Vagina (tissue), 2 donors: ENCODE results near the gene EGLN2. TPM values are rescaled to one million over a fixed set of nuclear protein-coding genes. Genes with fewer than 3 reads are reported as not detected.

Experiments
- DNase-seq, 2 donors: peaks; one replicate each; pipeline ENCODE4 v3.0.0-alpha.2; 2017; ENCODE audit errors: extremely low spot score in 2 of 2
- H3K27ac ChIP-seq: fragments of 200-600 bp; sonication (generic); one replicate; pipeline ENCODE4 v1.5.1; 2019
- H3K27me3 ChIP-seq: fragments of 200-600 bp; sonication (generic); one replicate; pipeline ENCODE4 v1.5.1; 2019
- H3K36me3 ChIP-seq, 2 donors: fragments of 200-600 bp; sonication (generic); one replicate each; pipeline ENCODE4 v1.5.1; 2017 to 2019
- H3K4me1 ChIP-seq: fragments of 200-600 bp; sonication (generic); one replicate; pipeline ENCODE4 v1.5.1; 2019
- H3K4me3 ChIP-seq, 2 donors: fragments of 200-600 bp; sonication (generic); 1 replicate in 1 of 2; 2 replicates in 1 of 2; pipeline ENCODE4 v1.5.1; 2016 to 2019
- H3K9me3 ChIP-seq: fragments of 200-600 bp; sonication (generic); one replicate; pipeline ENCODE4 v1.5.1; 2019
- CTCF ChIP-seq, 3 experiments: fragments of 450-650 bp in 2 of 3; fragments of 200-600 bp in 1 of 3; sonication (generic) in 1 of 3; IDR thresholded peaks; one replicate each; pipeline ENCODE4 v1.5.1; 2017 to 2019; ENCODE audit warnings: antibody characterized with exemption in 3 of 3, mild to moderate bottlenecking in 2 of 3, moderate library complexity in 2 of 3
- POLR2A ChIP-seq, 2 donors: fragments of 450-650 bp; IDR thresholded peaks; one replicate each; pipeline ENCODE4 v1.6.1; 2017; ENCODE audit warnings: antibody characterized with exemption in 2 of 2, mild to moderate bottlenecking in 2 of 2, moderate library complexity in 2 of 2
- POLR2AphosphoS5 ChIP-seq, 2 donors: sonication (generic); formaldehyde crosslinking; IDR thresholded peaks; one replicate each; pipeline ENCODE4 v1.9.0; 2017; ENCODE audit warnings: antibody characterized with exemption in 2 of 2, mild to moderate bottlenecking in 2 of 2, low read depth in 1 of 2; ENCODE audit not compliant: insufficient read depth in 1 of 2
- intact Hi-C: fragments of 100-400 bp; cut with DNase I; formaldehyde crosslinking; loops from one replicate; pipeline ENCODE4 v1.15.1; 2023
- total RNA-seq: library from RNA; depleted of rRNA; stranded (reverse); fragments of >200 nt; gene quantifications from one replicate; pipeline ENCODE4 v1.2.3, GENCODE V29; 2016

Gene EGLN2
- total RNA-seq, 1 donor from 2014 or later = 76.9 TPM

- intact Hi-C loops = loop anchor here (5.0 kb wide), 1 partner anchor 81 kb away; the partner anchor contains the start of genes COQ8B and ITPKC
- peak overlapping the region; percentile 73 to 95 for H3K4me3 ChIP-seq
- H3K9me3 ChIP-seq = no peaks in the 10 kb centered on the region
- TF ChIP-seq CTCF (IDR thresholded peaks at IDR 0.05) = peak in 2 of 3 experiments; percentile 18 to 48
- no peak for TF ChIP-seq POLR2AphosphoS5 (IDR thresholded peaks at IDR 0.05; ENCODE audit: insufficient read depth in 1 of 2, low read depth in 1 of 2)
- no peak for TF ChIP-seq POLR2A (IDR thresholded peaks at IDR 0.05)
- peaks cover 43% of the 10 kb centered on the region for H3K4me1 ChIP-seq
- DNase-seq = no peak
- no peaks in the 10 kb centered on the region for H3K27me3 ChIP-seq
- H3K27ac ChIP-seq = peak overlapping the region; percentile 91
- H3K36me3 ChIP-seq = peaks cover 0 to 5% of the 10 kb centered on the region in 2 donors
Observed at GRCh38 chr19:40797963-40798682, 868 bp upstream of the EGLN2 start.

GRCh38 chr19:40799558-40800338 is 757 bp downstream of the EGLN2 start:
- TF ChIP-seq POLR2A (IDR thresholded peaks at IDR 0.05) (no peak), CTCF (IDR thresholded peaks at IDR 0.05) (no peak), POLR2AphosphoS5 (IDR thresholded peaks at IDR 0.05; ENCODE audit: insufficient read depth in 1 of 2, low read depth in 1 of 2) (peak in 1 of 2 donors; percentile 27)
- intact Hi-C loops = loop anchor here (5.0 to 10.0 kb wide), 4 partner anchors 45 to 1073 kb away; partner anchors contain the start of genes ACTMAP, COQ8B, ITPKC and SNRPA
- no peaks in the 10 kb centered on the region for H3K27me3 ChIP-seq
- DNase-seq = no peak
- peaks cover 0 to 5% of the 10 kb centered on the region in 2 donors for H3K36me3 ChIP-seq
- peak overlapping the region; percentile 73 to 95 for H3K4me3 ChIP-seq
- H3K9me3 ChIP-seq = no peaks in the 10 kb centered on the region
- peaks cover 59% of the 10 kb centered on the region for H3K4me1 ChIP-seq
- peak overlapping the region; percentile 98 for H3K27ac ChIP-seq

GRCh38 chr19:40800339-40800996 is 1.5 kb downstream of the EGLN2 start:
- peaks cover 0 to 8% of the 10 kb centered on the region in 2 donors for H3K36me3 ChIP-seq
- no peaks in the 10 kb centered on the region for H3K9me3 ChIP-seq
- no peak for TF ChIP-seq POLR2A (IDR thresholded peaks at IDR 0.05)
- TF ChIP-seq CTCF (IDR thresholded peaks at IDR 0.05) = no peak
- TF ChIP-seq POLR2AphosphoS5 (IDR thresholded peaks at IDR 0.05; ENCODE audit: insufficient read depth in 1 of 2, low read depth in 1 of 2) = no peak
- peak overlapping the region; percentile 73 to 95 for H3K4me3 ChIP-seq
- peaks cover 67% of the 10 kb centered on the region for H3K4me1 ChIP-seq
- H3K27me3 ChIP-seq = no peaks in the 10 kb centered on the region
- DNase-seq = no peak
- intact Hi-C loops = loop anchor here (5.0 to 10.0 kb wide), 3 partner anchors 46 to 1072 kb away; partner anchors contain the start of genes ACTMAP and SNRPA
- peak overlapping the region; percentile 98 for H3K27ac ChIP-seq

GRCh38 chr19:40800997-40801377 is 2.0 kb downstream of the EGLN2 start:
- peak overlapping the region; percentile 98 for H3K27ac ChIP-seq
- no peaks in the 10 kb centered on the region for H3K27me3 ChIP-seq
- intact Hi-C loops = loop anchor here (5.0 to 10.0 kb wide), 3 partner anchors 46 to 1071 kb away; partner anchors contain the start of genes ACTMAP and SNRPA
- no peaks in the 10 kb centered on the region for H3K9me3 ChIP-seq
- H3K36me3 ChIP-seq = peaks cover 0 to 8% of the 10 kb centered on the region in 2 donors
- TF ChIP-seq POLR2A (IDR thresholded peaks at IDR 0.05) = no peak
- no peak for TF ChIP-seq CTCF (IDR thresholded peaks at IDR 0.05)
- no peak for TF ChIP-seq POLR2AphosphoS5 (IDR thresholded peaks at IDR 0.05; ENCODE audit: insufficient read depth in 1 of 2, low read depth in 1 of 2)
- peaks cover 72% of the 10 kb centered on the region for H3K4me1 ChIP-seq
- no peak for DNase-seq
- peak overlapping the region; percentile 73 to 95 for H3K4me3 ChIP-seq
